Calu3 (cell line): ENCODE measurements around the gene CFAP97D1. TPM values are rescaled to one million over a fixed set of nuclear protein-coding genes. Genes with fewer than 3 reads are reported as not detected.

Source experiments
- BruUV-seq: library from RNA; stranded (reverse); fragments of 400-500 nt; replicated peaks from 2 replicates; lab custom pipeline; 2021; lab: Mats Ljungman, UMichigan
- CTCF ChIA-PET: fragments of 300-600 bp; sonication (Branson Sonifier 250); formaldehyde crosslinking; loops from one replicate; lab custom pipeline; 2022; ENCODE audit warnings: antibody characterized with exemption; lab: Charles Lee
- DNase-seq: peaks from one replicate; pipeline ENCODE4 v3.0.0; 2022
- H3K27ac Mint-ChIP-seq: one replicate; pipeline ENCODE4 v1.8.0; 2022; ENCODE audit warnings: mixed read lengths; ENCODE audit not compliant: unreplicated experiment
- H3K27me3 Mint-ChIP-seq: one replicate; pipeline ENCODE4 v1.8.0; 2022; ENCODE audit warnings: mixed read lengths; ENCODE audit not compliant: unreplicated experiment
- H3K36me3 Mint-ChIP-seq: one replicate; pipeline ENCODE4 v1.8.0; 2022; ENCODE audit warnings: mild to moderate bottlenecking, moderate library complexity, mixed read lengths; ENCODE audit not compliant: insufficient read depth, unreplicated experiment
- H3K4me1 Mint-ChIP-seq: one replicate; pipeline ENCODE4 v1.8.0; 2022; ENCODE audit warnings: mild to moderate bottlenecking, low read depth, mixed read lengths; ENCODE audit not compliant: unreplicated experiment
- H3K4me3 Mint-ChIP-seq: one replicate; pipeline ENCODE4 v1.8.0; 2022; ENCODE audit warnings: mild to moderate bottlenecking, low read depth, moderate library complexity, mixed read lengths; ENCODE audit not compliant: unreplicated experiment
- H3K9me3 Mint-ChIP-seq: one replicate; pipeline ENCODE4 v1.8.0; 2022; ENCODE audit warnings: low read depth, mixed read lengths; ENCODE audit not compliant: unreplicated experiment
- CTCF ChIP-seq: fragments of 200-600 bp; IDR thresholded peaks from one replicate; pipeline ENCODE4 v1.8.0; 2022; ENCODE audit warnings: antibody characterized with exemption; ENCODE audit not compliant: unreplicated experiment
- intact Hi-C: fragments of 100-400 bp; cut with micrococcal nuclease; formaldehyde crosslinking; loops from one replicate; pipeline ENCODE4 v1.10.0; 2022; ENCODE audit not compliant: unreplicated experiment
- total RNA-seq: library from RNA; stranded (reverse); gene quantifications from 2 replicates; pipeline ENCODE4 v1.2.3, GENCODE V29; 2022

CFAP97D1 gene
- total RNA-seq, 1 experiment from 2014 or later, result not detected

GRCh38 chr17:43816336-43817320, 36.4 kb downstream of the CFAP97D1 start:
- BruUV-seq, result no TSS peak

GRCh38 chr17:43817826-43818225, 37.6 kb downstream of the CFAP97D1 start:
- TF ChIP-seq CTCF, result no peak
- intact Hi-C loops, result no loop called here
- H3K36me3 Mint-ChIP-seq, result peaks cover 12% of the 10 kb centered on the region
- no peak overlapping the region for H3K27ac Mint-ChIP-seq
- H3K4me1 Mint-ChIP-seq, result peaks cover 9% of the 10 kb centered on the region
- H3K27me3 Mint-ChIP-seq, result no peaks in the 10 kb centered on the region
- CTCF ChIA-PET, result interaction anchor here (0.9 kb wide), 1 partner anchor 28 kb away, joined by 4 read pairs; no protein-coding TSS in a partner anchor
- no peaks in the 10 kb centered on the region for H3K9me3 Mint-ChIP-seq
- BruUV-seq, result no TSS peak
- no peak for DNase-seq
- no peak overlapping the region for H3K4me3 Mint-ChIP-seq

More at GRCh38 chr17:43816336-43817320, 36.4 kb downstream of the CFAP97D1 start:
- CTCF ChIA-PET, result interaction anchor here (0.9 to 1.7 kb wide), 2 partner anchors 29 kb away, joined by 4 read pairs; no protein-coding TSS in a partner anchor
- no peaks in the 10 kb centered on the region for H3K9me3 Mint-ChIP-seq
- intact Hi-C loops, result no loop called here
- no peak overlapping the region for H3K27ac Mint-ChIP-seq
- peaks cover 9% of the 10 kb centered on the region for H3K4me1 Mint-ChIP-seq
- peaks cover 12% of the 10 kb centered on the region for H3K36me3 Mint-ChIP-seq
- no peak for DNase-seq
- H3K27me3 Mint-ChIP-seq, result no peaks in the 10 kb centered on the region
- no peak for TF ChIP-seq CTCF
- H3K4me3 Mint-ChIP-seq, result no peak overlapping the region

- Mint-ChIP-seq H3K4me3 (no peak overlapping the region), H3K27me3 (no peaks in the 10 kb centered on the region), H3K4me1 (peaks cover 16% of the 10 kb centered on the region), H3K36me3 (peaks cover 7% of the 10 kb centered on the region), H3K9me3 (no peaks in the 10 kb centered on the region), H3K27ac (no peak overlapping the region)
- intact Hi-C loops, result no loop called here
- TF ChIP-seq CTCF, result no peak
- CTCF ChIA-PET, result interaction anchor here (0.6 kb wide), 1 partner anchor 30 kb away, joined by 3 read pairs; no protein-coding TSS in a partner anchor
- DNase-seq, result no peak
- no TSS peak for BruUV-seq
These were observed 38.7 kb downstream of the CFAP97D1 start for GRCh38 chr17:43818966-43819365.

GRCh38 chr17:43820759-43821158, 40.5 kb downstream of the CFAP97D1 start:
- no peaks in the 10 kb centered on the region for H3K27me3 Mint-ChIP-seq
- intact Hi-C loops, result no loop called here
- DNase-seq, result no peak
- CTCF ChIA-PET, result no interaction called here
- no peak for TF ChIP-seq CTCF
- H3K36me3 Mint-ChIP-seq, result no peaks in the 10 kb centered on the region
- no TSS peak for BruUV-seq
- H3K9me3 Mint-ChIP-seq, result no peaks in the 10 kb centered on the region
- no peak overlapping the region for H3K4me3 Mint-ChIP-seq
- no peak overlapping the region for H3K27ac Mint-ChIP-seq
- peaks cover 7% of the 10 kb centered on the region for H3K4me1 Mint-ChIP-seq
